ENCODE results near the gene MYO1A. TPM values are rescaled to one million over a fixed set of nuclear protein-coding genes. Genes with fewer than 3 reads are reported as not detected.

The MYO1A gene
- total RNA-seq, 1 experiment from 2014 or later, result 0.26 TPM

- Mint-ChIP-seq H3K4me1 (peaks cover 21 to 25% of the 10 kb centered on the region in 2 experiments), H3K4me3 (no peak overlapping the region), H3K9me3 (no peaks in the 10 kb centered on the region), H3K27me3 (ENCODE audit: low read depth) (no peaks in the 10 kb centered on the region; the same call in 1 of the 2 replicates), H3K27ac (no peak overlapping the region), H3K36me3 (ENCODE audit: insufficient read depth in 1 of 3, low read depth in 3 of 3) (peaks cover 25 to 57% (median 54%) of the 10 kb centered on the region in 3 experiments; a peak in 6 of 7 replicates)
- H3K56ac ChIP-seq (ENCODE audit: insufficient read length, low read depth, low read length), result no peak overlapping the region
- no peak overlapping the region for H3K9ac ChIP-seq (ENCODE audit: extremely low read depth, insufficient read length, low read length)
- H3K4ac ChIP-seq (ENCODE audit: low read depth, low read length), result no peak overlapping the region
- no peak overlapping the region for H2AK5ac ChIP-seq (ENCODE audit: insufficient read length, low read length)
- H2BK120ac ChIP-seq (ENCODE audit: low read depth, low read length, poor library complexity, severe bottlenecking), result no peak overlapping the region
- no peaks in the 10 kb centered on the region for H3K27me3 ChIP-seq (ENCODE audit: insufficient read depth, low read length)
- H2AFZ ChIP-seq (ENCODE audit: low read length), result no peak overlapping the region
- no peak overlapping the region for H3T11ph ChIP-seq (ENCODE audit: low read length)
- no peak overlapping the region for H3K27ac ChIP-seq (ENCODE audit: insufficient read length, low read depth, low read length)
- no peak overlapping the region for H2BK5ac ChIP-seq (ENCODE audit: insufficient read length, low read length)
- no peaks in the 10 kb centered on the region for H3K9me3 ChIP-seq (ENCODE audit: control insufficient read depth, low read depth, low read length)
- no peak overlapping the region for H3K23ac ChIP-seq (ENCODE audit: insufficient read length, low read depth, low read length)
- no peak overlapping the region for H4K91ac ChIP-seq (ENCODE audit: insufficient read length, low read depth, low read length)
- H4K8ac ChIP-seq (replicated peaks; ENCODE audit: insufficient read length, low read depth, low read length), result no peak overlapping the region
- peaks cover 14% of the 10 kb centered on the region for H3K79me1 ChIP-seq (ENCODE audit: insufficient read depth, low read depth, low read length, poor library complexity, severe bottlenecking)
- no peak overlapping the region for H2BK15ac ChIP-seq (ENCODE audit: low read depth, low read length)
- DNase-seq, result no peak
- H3K4me1 ChIP-seq (ENCODE audit: insufficient read depth, low read length), result no peaks in the 10 kb centered on the region
- H3K23me2 ChIP-seq (ENCODE audit: insufficient read length, low read depth, low read length, poor library complexity, severe bottlenecking), result no peaks in the 10 kb centered on the region
- no peak overlapping the region for H3K14ac ChIP-seq (ENCODE audit: insufficient read depth, low read length)
- no CpG with 5 or more reads among the region's 13 CpGs for WGBS (ENCODE audit: extremely low coverage, insufficient read length, low lambda C conversion rate)
- H2BK20ac ChIP-seq (ENCODE audit: low read depth, low read length, poor library complexity, severe bottlenecking), result no peak overlapping the region
- no peak overlapping the region for H2BK12ac ChIP-seq (ENCODE audit: insufficient read length, low read depth, low read length)
- H4K5ac ChIP-seq (ENCODE audit: insufficient read length, low read depth, low read length), result no peak overlapping the region
- H4K20me1 ChIP-seq (ENCODE audit: control insufficient read depth, insufficient read depth, insufficient read length), result no peaks in the 10 kb centered on the region
- peaks cover 3% of the 10 kb centered on the region; the same call in 1 of the 2 replicates for H3K79me2 ChIP-seq (ENCODE audit: insufficient read depth, low read length)
- no peak for TF ChIP-seq CTCF (conservative IDR thresholded peaks at IDR 0.05)
- H3K18ac ChIP-seq (ENCODE audit: insufficient read length, low read depth, low read length), result no peak overlapping the region
- no peak overlapping the region for H3K4me2 ChIP-seq (ENCODE audit: insufficient read depth, insufficient read length, low read length)
Observed at GRCh38 chr12:57003395-57003794, 46.5 kb downstream of the MYO1A start.

Measured in H9 (cell line).